NT2/D1 (cell line): ENCODE measurements around the gene TP53I11.

Experiments used
- DNase-seq: peaks from one replicate; pipeline ENCODE4 v3.0.0-alpha.2; 2011; ENCODE audit warnings: low read depth, low spot score
- H3K27me3 ChIP-seq: 2 replicates; pipeline ENCODE4 v1.6.0; 2011; ENCODE audit warnings: mild to moderate bottlenecking; ENCODE audit not compliant: insufficient read length, insufficient read depth
- H3K36me3 ChIP-seq: 2 replicates; pipeline ENCODE4 v1.6.1; 2011; ENCODE audit warnings: mild to moderate bottlenecking, low read length, mixed read lengths; ENCODE audit not compliant: insufficient read depth, insufficient read length
- H3K4me1 ChIP-seq: 2 replicates; pipeline ENCODE4 v1.5.1; 2011; ENCODE audit not compliant: insufficient read depth, insufficient read length
- H3K4me3 ChIP-seq: 2 replicates; pipeline ENCODE4 v1.5.1; 2011; ENCODE audit warnings: low read depth; ENCODE audit not compliant: insufficient read length
- H3K9ac ChIP-seq: 2 replicates; pipeline ENCODE4 v1.6.0; 2011; ENCODE audit warnings: low read depth; ENCODE audit not compliant: insufficient read length
- H3K9me3 ChIP-seq: 2 replicates; pipeline ENCODE4 v1.5.1; 2011; ENCODE audit warnings: mild to moderate bottlenecking, low read length; ENCODE audit not compliant: insufficient read depth
- SUZ12 ChIP-seq: IDR thresholded peaks from 2 replicates; pipeline ENCODE4 v1.6.1; 2011; ENCODE audit not compliant: insufficient read length, insufficient read depth; ENCODE audit errors: extremely low read depth
- YY1 ChIP-seq: IDR thresholded peaks from 2 replicates; pipeline ENCODE4 v1.6.1; 2011; ENCODE audit not compliant: insufficient read length, insufficient read depth
- ZNF274 ChIP-seq: IDR thresholded peaks from 2 replicates; pipeline ENCODE4 v1.6.1; 2011; ENCODE audit warnings: mild to moderate bottlenecking, low read depth, low read length

The TP53I11 gene

DNA sequence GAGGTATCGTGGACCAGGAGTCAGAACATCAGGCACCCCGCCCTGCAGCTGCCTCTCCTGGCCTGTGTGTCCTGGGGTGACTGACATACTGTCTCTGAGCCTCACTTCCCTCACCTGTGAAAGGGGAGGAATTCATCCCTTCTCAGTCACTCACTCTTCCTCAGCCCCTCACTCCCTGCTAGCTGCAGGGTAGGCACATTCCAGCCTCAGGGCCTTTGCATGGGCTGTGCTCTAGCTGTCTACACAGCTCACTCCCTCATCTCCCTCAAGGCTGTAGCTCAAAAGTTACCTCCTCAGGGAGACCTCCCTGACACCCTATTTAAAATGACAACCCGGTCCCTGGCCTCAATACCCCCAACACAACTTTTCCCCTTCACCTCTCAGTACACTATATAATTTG is 2.5 kb downstream of the TP53I11 start:
- peaks cover 51% of the 10 kb centered on the region for H3K4me1 ChIP-seq
- no peaks in the 10 kb centered on the region for H3K9me3 ChIP-seq
- DNase-seq, result no peak
- H3K4me3 ChIP-seq, result no peak overlapping the region
- H3K9ac ChIP-seq, result no peak overlapping the region
- H3K27me3 ChIP-seq, result no peaks in the 10 kb centered on the region
- peaks cover 20% of the 10 kb centered on the region for H3K36me3 ChIP-seq
- TF ChIP-seq SUZ12 (no peak), ZNF274 (no peak), YY1 (no peak)

DNA sequence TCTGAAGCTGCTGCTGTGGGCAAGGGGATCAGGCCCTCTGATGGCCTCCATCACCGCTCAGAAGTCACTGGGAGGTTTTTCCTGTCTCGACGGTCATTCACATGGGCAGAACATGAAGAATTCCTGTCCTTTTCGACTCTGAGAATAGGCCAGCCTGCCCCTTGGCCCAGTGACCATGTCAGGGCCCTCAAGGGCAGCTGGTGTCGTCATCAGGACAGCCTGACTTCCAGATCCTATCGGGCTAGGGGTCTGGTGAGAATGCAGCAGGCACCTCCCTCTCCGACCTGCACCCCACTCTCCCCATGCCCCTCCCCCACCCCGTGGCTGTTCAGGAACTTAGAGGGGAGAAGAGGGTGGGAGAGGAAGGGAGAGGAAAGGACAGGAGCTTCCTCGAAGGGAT is 3.6 kb downstream of the TP53I11 start:
- TF ChIP-seq ZNF274 (no peak), YY1 (no peak), SUZ12 (no peak)
- peaks cover 53% of the 10 kb centered on the region for H3K4me1 ChIP-seq
- H3K9ac ChIP-seq, result no peak overlapping the region
- peaks cover 20% of the 10 kb centered on the region for H3K36me3 ChIP-seq
- H3K4me3 ChIP-seq, result no peak overlapping the region
- H3K27me3 ChIP-seq, result no peaks in the 10 kb centered on the region
- no peak for DNase-seq
- no peaks in the 10 kb centered on the region for H3K9me3 ChIP-seq

DNA sequence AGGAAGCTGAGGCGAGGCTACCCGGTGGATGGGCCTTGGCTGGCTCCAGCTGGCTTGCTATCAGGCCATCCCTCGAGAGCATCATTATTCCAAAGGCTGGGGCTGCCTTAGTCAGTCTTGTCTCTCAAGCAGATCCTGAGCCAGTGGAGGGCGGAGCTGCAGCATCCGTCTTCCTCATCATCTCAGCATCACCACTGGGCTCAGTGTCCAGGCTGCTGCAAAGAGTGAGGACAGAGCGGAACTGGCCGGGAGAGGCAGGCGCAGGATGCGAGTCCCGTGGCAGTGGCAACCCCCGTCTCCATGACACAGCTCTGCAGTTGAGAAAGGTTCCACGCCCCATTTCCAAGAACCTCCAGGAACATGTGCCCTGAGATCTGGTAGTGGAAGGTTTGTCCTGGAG is 4.4 kb downstream of the TP53I11 start:
- no peak for TF ChIP-seq SUZ12
- TF ChIP-seq ZNF274, result no peak
- TF ChIP-seq YY1, result no peak
- H3K4me1 ChIP-seq, result peaks cover 61% of the 10 kb centered on the region

DNA sequence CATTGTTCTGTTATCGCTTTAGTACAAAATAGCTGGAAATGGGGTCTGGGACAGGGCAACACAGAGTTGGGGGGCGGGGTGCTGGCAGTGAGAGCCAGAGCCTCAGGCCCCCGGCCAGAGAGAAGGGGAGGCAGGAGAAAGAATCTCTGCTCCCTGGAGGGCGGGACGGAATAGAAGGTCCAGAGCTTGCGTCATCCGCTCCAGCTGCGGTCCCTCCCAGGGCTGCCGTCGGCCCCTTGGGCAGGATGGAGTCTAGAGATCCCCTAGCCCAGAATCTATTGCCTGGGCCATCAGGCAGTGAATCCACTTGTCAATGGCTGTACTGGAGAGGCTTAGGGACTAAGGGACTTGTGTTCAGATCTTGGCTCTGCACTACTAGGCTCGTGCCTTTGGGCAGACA is 5.0 kb downstream of the TP53I11 start:
- Histone ChIP-seq H3K4me3 (no peak overlapping the region), H3K9ac (no peak overlapping the region), H3K9me3 (no peaks in the 10 kb centered on the region), H3K4me1 (peaks cover 61% of the 10 kb centered on the region), H3K27me3 (no peaks in the 10 kb centered on the region), H3K36me3 (peaks cover 25% of the 10 kb centered on the region)
- TF ChIP-seq ZNF274, result no peak
- TF ChIP-seq SUZ12, result no peak
- DNase-seq, result no peak

More for the DNA sequence above, 4.4 kb downstream of the TP53I11 start:
- Histone ChIP-seq H3K27me3 (no peaks in the 10 kb centered on the region), H3K4me3 (no peak overlapping the region), H3K9ac (no peak overlapping the region), H3K36me3 (peaks cover 20% of the 10 kb centered on the region), H3K9me3 (no peaks in the 10 kb centered on the region)
- DNase-seq, result no peak

- peaks cover 30% of the 10 kb centered on the region for H3K36me3 ChIP-seq
- no peak overlapping the region for H3K4me3 ChIP-seq
- TF ChIP-seq ZNF274, result no peak
- no peak for TF ChIP-seq SUZ12
- TF ChIP-seq YY1, result no peak
- H3K27me3 ChIP-seq, result no peaks in the 10 kb centered on the region
- no peak overlapping the region for H3K9ac ChIP-seq
- peaks cover 61% of the 10 kb centered on the region for H3K4me1 ChIP-seq
- no peak for DNase-seq
- no peaks in the 10 kb centered on the region for H3K9me3 ChIP-seq
These were observed 5.8 kb downstream of the TP53I11 start for GRCh38 chr11:44944853-44945235.

DNA sequence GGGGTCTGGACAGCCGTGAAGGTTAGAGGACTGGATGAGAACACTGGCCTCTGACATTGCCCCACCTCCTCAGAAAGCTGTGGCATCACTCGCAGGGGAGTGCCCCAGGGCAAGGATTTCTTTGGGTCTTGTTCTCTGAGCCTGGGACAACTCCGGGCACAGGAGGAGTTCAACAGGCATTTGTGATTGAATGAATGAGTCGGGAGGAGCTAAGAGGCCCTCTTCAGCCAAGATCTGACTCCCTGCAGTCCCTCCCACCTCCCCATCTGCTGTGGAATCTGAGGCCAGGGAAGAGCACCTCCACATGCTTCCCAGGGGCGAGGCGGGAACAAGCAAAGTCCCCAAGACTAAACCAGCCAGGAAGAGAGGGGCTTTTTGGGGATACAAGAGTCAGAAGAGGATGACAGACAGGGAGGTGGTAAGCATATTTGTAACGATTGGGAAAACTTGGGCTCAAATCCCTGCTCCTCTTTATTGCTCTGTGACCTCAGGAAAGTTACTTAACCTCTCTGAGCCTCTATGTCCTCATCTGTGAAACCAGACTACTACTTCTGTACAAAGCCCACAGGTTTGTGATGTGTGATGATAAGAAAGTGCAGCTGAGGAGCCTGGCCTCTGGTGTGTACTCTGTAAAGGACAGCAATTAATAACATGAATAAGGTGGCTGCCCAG is 6.4 kb downstream of the TP53I11 start:
- Histone ChIP-seq H3K4me3 (no peak overlapping the region), H3K9me3 (no peaks in the 10 kb centered on the region), H3K4me1 (peaks cover 62% of the 10 kb centered on the region), H3K9ac (peak overlapping the region; percentile 46), H3K27me3 (no peaks in the 10 kb centered on the region), H3K36me3 (peaks cover 35% of the 10 kb centered on the region)
- TF ChIP-seq ZNF274 (no peak), SUZ12 (no peak), YY1 (no peak)
- DNase-seq, result peak; percentile 94

GRCh38 chr11:44943696-44944095 is 7.0 kb downstream of the TP53I11 start:
- TF ChIP-seq SUZ12 (no peak), YY1 (no peak), ZNF274 (no peak)
- Histone ChIP-seq H3K9me3 (no peaks in the 10 kb centered on the region), H3K9ac (peak overlapping the region; percentile 46), H3K36me3 (peaks cover 39% of the 10 kb centered on the region), H3K27me3 (no peaks in the 10 kb centered on the region), H3K4me3 (no peak overlapping the region), H3K4me1 (peaks cover 63% of the 10 kb centered on the region)
- DNase-seq, result no peak

DNA sequence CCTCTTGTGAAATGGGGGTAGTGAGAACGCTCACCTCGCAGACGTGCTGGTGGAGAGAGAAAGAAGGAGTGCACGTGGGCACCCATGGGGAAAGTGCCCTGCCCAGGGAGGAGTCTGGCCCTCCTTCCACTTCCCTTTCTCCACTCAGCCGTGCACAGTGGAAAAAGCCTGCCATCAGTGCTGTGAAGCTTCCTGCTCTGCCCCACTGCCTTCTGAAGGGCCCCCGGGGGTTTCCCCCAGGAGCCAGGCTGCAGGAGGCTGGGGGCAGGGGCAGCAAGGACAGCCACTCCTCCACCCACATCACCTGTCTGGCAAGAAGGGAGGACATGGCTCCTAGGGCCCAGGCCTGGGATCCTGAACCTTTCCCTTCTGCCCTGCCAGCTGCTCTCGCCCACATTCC is 7.6 kb downstream of the TP53I11 start:
- Histone ChIP-seq H3K4me1 (peaks cover 68% of the 10 kb centered on the region), H3K36me3 (peaks cover 39% of the 10 kb centered on the region), H3K27me3 (no peaks in the 10 kb centered on the region), H3K9me3 (no peaks in the 10 kb centered on the region), H3K4me3 (no peak overlapping the region), H3K9ac (peak overlapping the region; percentile 46)
- TF ChIP-seq ZNF274, result no peak
- TF ChIP-seq SUZ12, result no peak
- TF ChIP-seq YY1, result no peak
- no peak for DNase-seq
